IPS-NIHi7 (cell line): ENCODE measurements around the gene FTO.
"Not testable (repeated sequence)": the region's sequence is repeated elsewhere in the genome, so short reads cannot be mapped to it uniquely, and the experiment has no call there.

Experiments used
- DNase-seq: peaks from one replicate; pipeline ENCODE4 v3.0.0; 2012; ENCODE audit warnings: mixed read lengths; ENCODE audit errors: extremely low spot score

The FTO gene

GRCh38 chr16:54177052-54177861 lies 473.3 kb downstream of the FTO start:
- DNase-seq, result no peak

- DNase-seq, result no peak
These were observed 474.0 kb downstream of the FTO start for GRCh38 chr16:54177862-54178477.

- no peak for DNase-seq
These were observed 474.6 kb downstream of the FTO start for GRCh38 chr16:54178478-54178976.

DNA sequence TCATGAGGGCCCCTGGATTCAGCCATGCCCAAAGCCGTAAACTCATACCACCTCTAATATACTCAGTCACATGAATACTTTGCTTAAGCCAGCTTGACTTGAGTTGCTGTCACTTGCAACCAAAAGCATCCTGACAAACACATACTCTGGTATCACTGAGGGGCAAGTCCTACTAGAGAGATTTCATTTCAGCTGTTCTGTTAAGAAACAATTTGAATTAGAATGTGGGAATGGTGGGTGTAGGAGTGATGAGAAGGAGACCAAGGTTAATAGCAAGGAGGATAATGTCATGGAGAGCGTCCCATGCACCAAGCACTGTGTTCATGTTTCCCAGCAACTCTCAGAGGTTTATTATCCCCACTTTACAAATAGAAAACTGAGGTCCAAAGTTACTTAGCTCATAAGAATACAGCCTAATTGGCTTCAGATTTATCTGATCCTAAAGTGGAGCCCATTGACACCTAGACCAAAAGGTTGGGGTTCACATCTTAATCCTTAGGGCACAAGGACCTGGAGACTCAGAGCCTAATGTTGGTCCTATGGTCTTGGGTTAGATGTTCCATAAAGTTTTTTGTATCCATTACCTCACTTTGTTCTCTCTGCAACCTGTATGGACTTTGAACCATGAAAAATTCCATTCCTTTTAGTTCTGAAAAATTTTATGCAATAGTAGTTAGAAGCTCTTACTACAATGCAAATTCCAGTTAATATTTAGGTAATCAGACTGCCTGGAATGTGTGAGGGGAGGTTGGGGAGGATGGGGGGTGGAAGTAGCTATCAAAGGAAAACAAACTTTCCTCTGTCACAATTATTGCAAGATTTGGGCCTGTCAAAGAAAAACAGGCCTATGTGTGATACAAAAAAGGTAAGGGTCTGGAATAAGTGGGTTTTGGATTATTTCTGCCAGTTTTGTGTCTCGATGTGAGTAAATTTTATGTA lies 476.7 kb downstream of the FTO start:
- DNase-seq, result no peak

- not testable (repeated sequence) for DNase-seq
These were observed 477.9 kb downstream of the FTO start for GRCh38 chr16:54181683-54182329.

DNA sequence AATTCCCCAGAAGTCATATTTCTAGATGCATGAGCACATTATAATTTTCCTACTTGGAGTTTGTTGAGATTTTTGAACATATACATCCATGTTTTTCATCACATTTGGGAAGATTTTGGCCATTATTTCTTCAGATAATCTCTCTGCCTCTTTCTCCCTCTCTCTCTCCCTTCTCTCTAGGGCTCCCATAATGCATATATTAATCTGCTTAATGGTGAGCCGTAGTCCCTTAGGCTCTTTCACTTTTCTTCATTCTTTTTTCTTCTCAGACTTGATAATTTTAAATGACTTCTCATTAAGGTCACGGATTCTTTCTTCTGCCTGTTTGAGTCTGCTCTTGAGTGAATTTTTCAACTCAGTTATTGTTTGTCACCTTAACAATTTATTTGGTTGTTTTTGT lies 481.1 kb downstream of the FTO start:
- DNase-seq, result no peak

DNA sequence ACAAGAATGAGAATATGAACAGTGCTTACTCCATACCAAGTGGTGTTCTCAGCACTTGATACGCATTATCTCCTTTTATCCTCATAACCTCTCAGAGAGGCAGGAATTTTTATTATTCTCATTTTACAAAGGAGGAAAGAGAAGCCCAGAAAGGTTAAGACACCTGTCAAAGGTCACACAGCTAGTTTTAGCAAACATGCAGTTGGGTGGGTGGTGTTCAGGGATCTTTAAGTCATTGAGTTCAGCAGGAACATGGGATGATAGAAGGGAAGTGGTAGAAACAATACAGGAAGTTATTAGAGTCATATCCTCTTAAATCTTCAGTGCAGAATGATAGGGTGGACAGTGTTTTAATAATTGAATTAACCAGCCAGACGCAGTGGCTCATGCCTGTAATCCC lies 487.2 kb downstream of the FTO start:
- DNase-seq, result no peak

DNA sequence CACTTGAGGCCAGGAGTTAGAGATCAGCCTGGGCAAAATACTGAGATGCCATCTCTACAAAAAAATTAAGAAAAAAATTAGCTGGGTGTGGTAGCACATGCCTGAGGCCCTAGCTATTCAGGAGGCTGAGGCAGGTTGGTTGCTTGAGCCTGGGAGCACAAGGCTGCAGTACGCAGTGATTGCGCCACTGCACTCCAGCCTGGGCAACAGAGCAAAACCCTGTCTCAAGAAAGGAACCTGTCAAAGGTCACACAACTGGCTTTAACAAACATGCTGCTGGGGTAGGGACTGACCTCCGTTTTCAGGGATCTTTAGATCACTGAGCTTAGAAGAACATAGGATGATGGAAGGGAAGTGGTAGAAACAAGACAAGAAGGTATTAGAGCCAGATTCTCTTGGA lies 487.6 kb downstream of the FTO start:
- DNase-seq, result no peak

- no peak for DNase-seq
These were observed 489.2 kb downstream of the FTO start for GRCh38 chr16:54193013-54193664.

GRCh38 chr16:54193665-54194333 lies 489.8 kb downstream of the FTO start:
- peak; percentile 88 for DNase-seq

DNA sequence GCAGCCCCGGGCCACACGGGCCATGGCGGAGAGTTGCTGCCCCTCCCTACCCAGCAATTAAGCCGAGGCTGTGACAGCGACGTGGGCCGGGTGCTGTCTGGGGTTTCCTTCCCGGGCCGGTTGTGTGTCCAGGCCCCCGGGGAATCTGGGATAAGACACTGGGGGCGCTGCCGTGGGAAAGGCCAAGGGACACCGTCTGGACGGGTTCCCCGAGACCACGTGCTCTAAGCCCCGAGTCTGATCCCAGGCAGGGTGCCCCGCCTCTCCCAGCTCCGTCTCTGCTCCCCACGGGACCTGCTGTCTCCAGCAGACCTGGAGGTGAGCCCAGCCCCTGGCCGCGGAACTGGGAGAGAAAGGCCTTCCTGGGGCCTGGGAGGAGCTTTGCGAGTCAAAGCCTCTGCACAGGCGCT lies 490.4 kb downstream of the FTO start:
- no peak for DNase-seq

- no peak for DNase-seq
These were observed 493.8 kb downstream of the FTO start for GRCh38 chr16:54197758-54198157.

GRCh38 chr16:54199487-54200160 lies 495.7 kb downstream of the FTO start:
- DNase-seq, result no peak

GRCh38 chr16:54200161-54200534 lies 496.2 kb downstream of the FTO start:
- DNase-seq, result no peak

DNA sequence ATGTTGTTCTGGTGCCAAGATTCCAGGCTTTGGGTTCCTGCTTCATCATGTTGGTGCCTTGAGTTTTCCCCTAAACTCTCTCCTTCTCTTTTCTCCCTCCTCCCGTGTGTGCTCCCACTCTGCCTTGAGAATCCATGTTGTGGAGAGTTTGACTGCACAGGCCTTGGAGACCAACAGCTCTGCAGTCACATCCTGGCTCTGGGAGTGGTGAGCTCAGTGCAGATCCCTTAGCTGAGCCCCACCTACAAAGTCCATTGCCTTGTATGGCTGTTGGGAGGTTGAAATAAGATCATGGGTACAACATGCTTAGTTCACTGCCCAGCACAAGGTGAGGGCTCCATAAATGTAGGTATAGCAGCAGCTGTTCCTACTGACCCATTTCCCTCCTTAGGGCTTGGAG lies 496.8 kb downstream of the FTO start:
- DNase-seq, result no peak

DNA sequence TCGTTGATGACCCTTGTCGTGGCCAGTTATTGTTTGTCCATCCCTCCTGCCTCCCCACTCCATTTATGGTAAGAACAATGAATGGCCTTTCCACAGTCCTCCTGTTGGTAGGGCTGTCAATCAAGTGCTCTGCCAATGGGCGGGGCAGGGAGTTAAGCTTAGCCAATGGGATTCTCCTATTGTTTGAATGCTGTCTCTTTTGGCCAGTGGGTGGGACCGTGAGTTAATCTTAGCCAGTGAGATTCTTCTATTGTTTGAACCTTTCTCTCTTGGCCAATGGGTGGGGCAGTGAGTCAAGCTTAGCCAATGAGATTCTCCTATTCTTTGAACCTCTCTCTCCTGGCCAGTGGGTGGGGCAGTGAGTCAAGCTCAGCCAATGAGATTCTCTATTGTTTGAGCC lies 497.2 kb downstream of the FTO start:
- no peak for DNase-seq
